ENCODE results near the gene MAGI2.

The MAGI2 gene

DNA sequence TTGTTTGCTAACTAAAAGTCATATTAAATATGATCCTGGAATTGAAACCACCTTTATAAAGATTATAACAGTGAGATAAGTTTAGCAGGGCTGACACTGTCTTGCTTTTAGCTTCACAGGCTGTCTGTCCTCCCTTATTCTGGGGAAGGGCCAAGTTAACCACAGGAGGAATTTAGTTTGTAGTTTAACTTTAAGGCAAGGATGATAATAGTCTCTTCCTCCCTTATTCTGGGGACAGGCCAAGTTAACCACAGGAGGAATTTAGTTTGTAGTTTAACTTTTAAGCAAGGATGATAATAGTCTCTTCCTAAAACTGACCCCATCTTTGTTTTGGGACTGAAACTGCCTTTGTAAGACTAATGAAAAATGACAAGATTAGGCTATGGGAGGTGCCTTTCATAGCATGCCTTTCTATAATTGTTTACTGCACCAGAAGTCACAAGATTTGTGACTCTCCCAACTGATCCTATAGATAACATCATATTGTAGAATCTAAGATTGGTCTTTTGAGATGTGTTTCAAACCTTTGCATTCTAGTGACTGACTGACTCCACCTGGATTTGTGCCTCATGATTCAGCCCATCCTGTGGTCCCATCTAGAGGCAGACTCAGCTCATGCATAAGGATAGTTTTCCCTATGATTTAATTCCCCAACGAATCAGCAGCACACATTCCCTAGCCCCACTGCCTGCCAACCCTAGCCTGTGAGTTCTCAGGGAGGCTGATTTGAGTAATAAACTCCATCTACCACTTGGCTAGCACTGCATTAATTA lies 212.0 kb downstream of the MAGI2 start:
- no peak for DNase-seq

DNA sequence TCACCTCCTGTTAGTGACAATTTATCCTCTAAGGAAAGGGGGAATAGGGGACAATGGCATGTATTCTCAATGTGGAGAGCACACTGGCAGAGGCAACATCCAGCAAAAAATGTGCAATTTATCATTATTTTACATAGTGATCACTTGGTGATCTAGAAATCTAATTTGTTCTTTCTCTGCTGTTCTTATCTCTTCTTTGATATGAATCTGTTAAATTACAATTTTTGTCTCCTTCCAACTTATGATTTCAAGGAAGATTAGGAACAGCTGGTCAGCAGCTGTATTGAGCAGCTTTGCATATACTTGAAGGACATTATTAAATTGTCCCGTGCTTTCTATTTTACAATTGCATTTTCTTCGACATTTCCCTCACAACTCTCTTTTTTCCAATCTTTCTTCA lies 213.1 kb downstream of the MAGI2 start:
- no peak for DNase-seq

- DNase-seq, result no peak
Observed at GRCh38 chr7:79236352-79237028, 217.0 kb downstream of the MAGI2 start.

GRCh38 chr7:79227044-79227443 lies 226.4 kb downstream of the MAGI2 start:
- no peak for DNase-seq

DNA sequence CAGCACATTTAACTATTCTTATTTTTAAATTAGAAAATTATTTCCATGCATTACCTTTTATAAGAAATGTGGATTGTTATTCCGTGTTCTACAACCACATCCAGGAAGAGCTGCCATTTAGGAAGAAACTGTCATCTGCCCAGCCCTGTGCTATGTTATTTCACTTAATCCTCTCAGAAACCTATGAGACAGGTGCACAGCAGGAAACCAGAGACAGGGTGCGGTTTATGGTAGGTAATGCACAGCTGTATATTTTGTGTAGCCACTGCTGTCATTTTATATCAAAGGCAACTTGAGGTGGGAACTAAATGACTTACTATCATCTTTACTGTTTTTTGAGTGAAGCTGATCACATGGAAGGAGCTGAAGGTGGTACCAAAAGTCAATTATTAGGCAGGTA lies 232.3 kb downstream of the MAGI2 start:
- DNase-seq, result no peak

DNA sequence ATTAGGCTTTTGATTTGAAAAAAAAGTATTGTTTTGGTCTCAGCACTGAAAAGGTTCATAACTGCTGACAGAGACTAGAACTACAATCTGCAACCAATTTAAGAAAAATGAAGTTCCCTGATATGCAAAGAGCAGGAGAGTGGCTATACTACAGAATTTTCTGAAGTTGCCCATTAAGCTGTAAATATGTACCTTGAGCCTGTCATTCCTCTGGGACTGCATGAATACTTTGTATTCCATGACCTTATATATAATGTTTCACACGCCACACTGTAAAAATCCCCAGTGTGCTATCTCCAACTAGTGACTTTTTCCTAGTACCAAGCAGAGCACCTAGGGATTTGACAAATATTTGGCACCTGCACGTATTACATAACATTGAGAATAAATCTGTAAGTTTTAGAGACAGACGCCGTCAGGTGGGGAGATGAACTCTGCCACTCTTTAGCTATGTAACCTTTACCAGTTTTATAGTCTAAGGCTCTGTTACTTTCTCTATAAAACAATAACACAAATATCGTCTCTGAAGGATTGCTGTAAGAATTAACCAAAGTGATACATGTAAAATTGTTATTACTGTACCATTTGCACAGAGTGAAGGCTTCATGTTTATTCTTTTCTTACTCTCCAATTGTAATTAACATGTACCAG lies 235.4 kb downstream of the MAGI2 start:
- no peak for DNase-seq

DNA sequence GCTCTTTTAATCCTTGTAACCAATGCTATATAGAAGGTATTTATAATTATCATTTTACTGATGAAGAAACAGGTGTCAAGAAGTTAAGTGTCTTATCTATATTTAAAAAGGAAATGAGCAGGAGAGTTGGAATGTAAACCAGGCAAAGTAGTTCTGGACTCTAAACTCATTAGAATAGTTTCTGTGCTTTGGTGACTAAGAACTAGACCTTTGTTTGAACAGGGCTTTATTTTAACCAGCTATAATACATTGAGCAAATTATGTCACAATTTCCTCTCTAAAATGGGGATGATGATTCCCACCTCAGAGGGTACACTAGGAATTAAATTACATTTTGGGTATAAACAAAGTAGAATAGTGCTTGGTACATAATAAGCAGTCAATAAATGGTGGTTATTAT lies 236.0 kb downstream of the MAGI2 start:
- DNase-seq, result no peak

DNA sequence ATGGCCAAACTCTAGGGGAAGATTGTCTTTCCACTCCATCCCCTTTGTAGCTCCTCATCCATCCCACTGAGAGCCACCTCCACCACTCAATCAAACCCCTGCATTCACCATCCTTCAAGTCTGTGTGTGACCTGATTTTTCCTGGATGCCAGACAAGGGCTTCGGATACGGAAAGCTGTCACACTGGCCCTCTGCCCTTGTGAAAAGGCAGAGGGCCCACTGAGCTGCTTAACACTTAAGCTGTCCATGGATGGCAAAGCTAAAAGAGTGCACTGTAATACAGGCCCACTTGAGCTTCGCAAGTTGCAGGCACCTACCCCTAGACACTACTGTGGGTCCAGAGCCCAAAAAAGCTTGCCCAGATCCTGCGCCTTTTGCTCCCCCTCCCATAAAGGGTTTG lies 237.2 kb downstream of the MAGI2 start:
- no peak for DNase-seq

- no peak for DNase-seq
Observed at GRCh38 chr7:79212334-79212733, 241.1 kb downstream of the MAGI2 start.

GRCh38 chr7:79211724-79212123 lies 241.7 kb downstream of the MAGI2 start:
- no peak for DNase-seq

DNA sequence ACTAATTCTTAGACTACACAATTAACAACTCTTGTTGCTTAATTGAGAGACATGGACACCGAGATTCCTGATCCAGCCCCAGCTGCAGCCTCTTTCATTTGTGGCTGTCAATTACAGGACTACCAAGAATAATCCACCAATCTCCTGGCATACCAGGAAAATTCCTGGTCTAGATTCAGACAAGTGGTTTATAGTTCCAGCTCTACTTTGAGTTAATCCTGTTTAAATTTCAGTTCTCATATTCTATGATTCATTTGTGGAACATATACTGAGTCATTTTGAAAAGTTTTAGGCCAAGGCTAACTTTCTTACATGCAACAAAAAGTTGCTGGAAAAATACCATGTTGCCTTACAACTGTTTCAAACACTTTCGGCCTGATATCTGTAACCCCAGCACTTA lies 253.5 kb downstream of the MAGI2 start:
- DNase-seq, result no peak

- no peak for DNase-seq
Observed at GRCh38 chr7:79199266-79199665, 254.2 kb downstream of the MAGI2 start.

GRCh38 chr7:79185605-79186004 lies 267.9 kb downstream of the MAGI2 start:
- DNase-seq, result no peak

- no peak for DNase-seq
Observed at GRCh38 chr7:79182283-79182682, 271.2 kb downstream of the MAGI2 start.

DNA sequence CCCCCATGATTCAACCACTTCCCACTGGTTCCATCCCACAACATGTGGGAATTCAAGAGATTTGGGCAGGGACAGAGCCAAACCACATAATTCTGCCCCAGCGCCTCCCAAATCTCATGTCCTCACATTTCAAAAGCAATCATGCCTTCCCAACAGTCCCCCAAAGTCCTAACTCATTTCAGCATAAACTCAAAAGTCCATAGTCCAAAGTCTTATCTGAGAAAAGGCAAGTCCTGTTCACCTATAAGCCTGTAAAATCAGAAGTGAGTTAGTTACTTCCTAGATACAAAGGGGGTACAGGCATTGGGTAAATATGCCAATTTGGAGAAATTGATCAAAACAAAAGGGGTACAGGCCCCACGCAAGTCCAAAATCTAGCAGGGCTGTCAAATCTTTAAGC lies 272.9 kb downstream of the MAGI2 start:
- no peak for DNase-seq

- peak; percentile 2 to 27 for DNase-seq
Observed at GRCh38 chr7:79176859-79177477, 276.5 kb downstream of the MAGI2 start.

DNA sequence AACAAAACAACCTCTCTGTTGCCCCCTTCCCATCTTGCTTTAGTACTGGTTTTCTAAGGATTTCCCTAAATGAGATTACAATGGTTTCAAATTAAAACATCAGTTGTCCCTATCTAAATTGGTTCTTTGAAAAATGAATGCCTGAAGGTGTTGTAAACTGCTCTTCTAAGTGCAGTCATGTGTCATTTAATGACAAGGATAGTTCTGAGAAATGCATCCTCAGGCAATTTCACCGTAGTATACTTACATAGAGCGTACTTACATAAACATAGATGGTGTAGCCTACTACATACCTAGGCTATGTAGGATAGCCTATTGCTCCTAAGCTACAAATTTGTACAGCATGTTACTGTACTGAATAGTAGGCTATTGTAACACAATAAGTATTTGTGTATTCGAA lies 278.1 kb downstream of the MAGI2 start:
- DNase-seq, result no peak

DNA sequence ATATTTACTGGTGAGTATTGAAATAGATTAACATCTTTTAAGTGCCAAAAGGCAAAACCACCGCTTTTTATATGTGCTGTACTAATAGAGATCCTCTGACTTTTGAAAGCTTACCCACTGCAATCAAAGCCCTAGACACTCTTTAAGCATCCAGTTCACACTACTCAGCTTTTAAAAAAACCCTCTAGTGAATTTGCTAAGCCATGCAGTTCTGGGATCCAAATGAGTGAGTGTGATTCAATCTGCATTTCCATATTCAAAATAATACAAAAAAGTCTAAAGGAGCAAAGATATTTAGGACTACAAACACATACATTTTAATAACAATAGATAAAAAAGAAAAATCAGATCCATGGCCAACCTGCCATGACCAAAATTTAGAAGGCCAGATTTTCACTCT lies 288.2 kb downstream of the MAGI2 start:
- no peak for DNase-seq

DNA sequence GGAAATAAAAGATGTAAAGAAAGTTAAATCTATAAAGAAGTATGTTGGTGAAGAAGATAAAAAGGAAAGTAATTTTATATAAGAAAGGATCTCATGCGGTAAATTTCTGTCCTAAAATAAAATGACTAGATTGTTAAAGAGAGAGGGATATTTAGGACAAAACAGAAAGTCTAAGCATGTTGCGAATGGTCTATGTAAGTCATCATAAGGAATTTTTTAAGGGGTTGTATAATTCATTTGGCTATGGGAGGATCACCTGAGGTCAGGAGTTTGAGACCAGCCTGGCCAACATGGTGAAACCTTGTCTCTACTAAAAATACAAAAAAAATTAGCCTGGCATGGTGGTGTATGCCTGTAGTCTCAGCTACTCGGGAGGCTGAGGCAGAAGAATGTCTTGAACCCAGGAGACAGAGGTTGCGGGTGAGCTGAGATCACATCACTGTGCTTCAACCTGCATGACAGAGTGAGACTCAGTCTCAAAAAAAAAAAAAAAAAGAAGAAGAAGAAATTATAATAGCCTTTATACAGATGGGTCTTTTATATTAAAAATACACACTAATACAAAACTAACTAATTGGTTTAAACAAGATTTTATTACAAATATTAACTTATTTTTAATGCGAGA lies 294.3 kb downstream of the MAGI2 start:
- no peak for DNase-seq

DNA sequence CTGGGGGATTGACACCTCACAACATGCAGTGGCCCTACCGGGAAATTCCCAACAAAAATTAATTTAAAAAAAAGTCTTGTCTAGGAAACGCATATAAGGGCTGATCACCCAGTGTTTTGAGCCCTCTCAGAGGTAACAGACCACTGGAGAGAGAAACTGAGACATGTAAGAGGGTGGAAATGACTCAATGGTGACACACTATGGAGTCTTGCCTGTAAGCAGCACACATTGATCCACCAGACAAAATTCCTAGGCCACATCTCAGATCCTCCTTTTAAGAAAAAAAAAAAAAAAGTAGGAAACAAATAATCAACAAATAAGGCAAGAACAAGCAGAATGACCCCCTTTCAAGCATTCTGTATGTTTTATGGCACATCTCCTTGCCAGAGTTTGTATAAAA lies 296.2 kb downstream of the MAGI2 start:
- no peak for DNase-seq

- DNase-seq, result no peak
Observed at GRCh38 chr7:79149831-79150230, 303.6 kb downstream of the MAGI2 start.

GRCh38 chr7:79142706-79143105 lies 310.8 kb downstream of the MAGI2 start:
- no peak for DNase-seq

DNA sequence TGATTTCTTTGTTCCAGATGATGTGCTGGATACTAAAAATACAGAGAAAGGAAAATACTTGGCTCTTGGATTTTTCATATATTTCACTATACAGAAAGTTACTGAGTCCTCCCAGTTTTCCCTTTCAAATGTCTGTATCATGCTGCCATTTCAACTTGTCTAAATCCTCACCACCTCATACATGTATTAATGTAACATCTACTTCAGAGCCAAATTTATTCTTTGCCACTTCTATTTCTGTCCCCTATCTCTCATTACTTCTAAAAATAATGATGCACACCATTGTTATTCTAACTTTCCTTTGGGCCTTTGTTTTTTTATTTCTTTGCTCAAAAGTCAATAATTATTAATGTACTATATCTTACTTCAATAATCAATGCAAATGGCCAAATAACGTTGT lies 312.2 kb downstream of the MAGI2 start:
- DNase-seq, result no peak

Measured in NCI-H446 (cell line).